K562 (cell line): Measurements from ENCODE around the gene DHRS11. TPM values are rescaled to one million over a fixed set of nuclear protein-coding genes. Genes with fewer than 3 reads are reported as not detected.

Source experiments
- CREBBP ChIP-seq: IDR thresholded peaks from one replicate; pipeline ENCODE4 v1.6.1; 2012; ENCODE audit warnings: low read depth, mild to moderate bottlenecking, control low read depth, inconsistent platforms, low read length
- ETV1 ChIP-seq: fragments of 450-650 bp; conservative IDR thresholded peaks from 2 replicates; pipeline ENCODE4 v1.6.1; 2016; ENCODE audit warnings: missing genetic modification characterization, control low read depth, low read depth, missing compliant biosample characterization
- KAT7 ChIP-seq: sonication (generic); formaldehyde crosslinking; IDR thresholded peaks from 2 replicates; pipeline ENCODE4 v1.8.0; 2022; ENCODE audit warnings: missing genetic modification reagents, mild to moderate bottlenecking, borderline replicate concordance
- NELFE ChIP-seq: IDR thresholded peaks from 2 replicates; pipeline ENCODE4 v1.6.1; 2011; ENCODE audit warnings: mild to moderate bottlenecking; ENCODE audit not compliant: insufficient read depth, insufficient read length
- POLR2AphosphoS5 ChIP-seq: IDR thresholded peaks from 2 replicates; pipeline ENCODE4 v1.6.1; 2011; ENCODE audit warnings: mild to moderate bottlenecking, low read depth, low read length, moderate library complexity; ENCODE audit not compliant: control insufficient read depth, insufficient read depth
- PPARD ChIP-seq: fragments of 250-450 bp; sonication (Bioruptor Pico); IDR thresholded peaks from 2 replicates; pipeline ENCODE4 v1.8.0; 2022; ENCODE audit warnings: inconsistent platforms, mild to moderate bottlenecking, moderate library complexity
- SAP30 ChIP-seq: fragments of 200-600 bp; sonication (generic); IDR thresholded peaks from 2 replicates; pipeline ENCODE4 v1.6.1; 2012; ENCODE audit warnings: borderline replicate concordance, low read depth, mild to moderate bottlenecking, moderate library complexity, low read length, control low read depth, inconsistent platforms; ENCODE audit not compliant: insufficient read depth, poor library complexity, severe bottlenecking
- SIX5 ChIP-seq, 2 experiments: IDR thresholded peaks; 2 replicates each; pipeline ENCODE4 v1.6.1; 2011; ENCODE audit warnings: low read length in 2 of 2, borderline replicate concordance in 1 of 2, low read depth in 1 of 2, mild to moderate bottlenecking in 1 of 2, moderate library complexity in 1 of 2; ENCODE audit not compliant: insufficient read depth in 1 of 2
- TRIM24 ChIP-seq, 2 experiments: fragments of 450-650 bp; IDR thresholded peaks; 2 replicates each; pipeline ENCODE4 v1.6.1; 2016
- ZC3H11A ChIP-seq: IDR thresholded peaks from 2 replicates; pipeline ENCODE4 v1.6.1; 2012; ENCODE audit warnings: low read depth, low read length, improper control_type of control experiment
- ZNF143 ChIP-seq: sonication (generic); formaldehyde crosslinking; IDR thresholded peaks from 2 replicates; pipeline ENCODE4 v1.9.0; 2022; ENCODE audit warnings: mild to moderate bottlenecking, missing genetic modification reagents
- ZNF174 ChIP-seq: fragments of 250-450 bp; sonication (Bioruptor Pico); IDR thresholded peaks from 2 replicates; pipeline ENCODE4 v1.4.0; 2020; ENCODE audit warnings: mild to moderate bottlenecking
- ZNF232 ChIP-seq: sonication (generic); formaldehyde crosslinking; IDR thresholded peaks from 2 replicates; pipeline ENCODE4 v1.8.0; 2022; ENCODE audit warnings: mild to moderate bottlenecking, missing genetic modification reagents
- ZNF263 ChIP-seq: sonication (generic); formaldehyde crosslinking; IDR thresholded peaks from 2 replicates; pipeline ENCODE4 v1.8.0; 2022; ENCODE audit warnings: mild to moderate bottlenecking, missing genetic modification reagents, borderline replicate concordance
- ZNF707 ChIP-seq: fragments of 250-450 bp; sonication (Bioruptor Pico); conservative IDR thresholded peaks from 2 replicates; pipeline ENCODE4 v1.8.0; 2022; ENCODE audit warnings: inconsistent platforms, mild to moderate bottlenecking, moderate library complexity
- polyA plus RNA-seq, 8 experiments: library from polyadenylated mRNA; depleted of rRNA in 4 of 8; stranded (reverse) in 5 of 8; unstranded in 3 of 8; fragments of >200 nt; fragmentation: Nextera tagmentation in 2 of 8; fragmentation: Illumina TruSeq in 1 of 8; extraction: Ambion mirVana in 2 of 8; extraction: Trizol in 1 of 8; gene quantifications; 2 replicates each; pipeline versions ENCODE4 v1.2.1 to v1.2.3, GENCODE V29; 2011 to 2014; ENCODE audit warnings: inconsistent platforms in 1 of 8, missing spikeins in 1 of 8
- total RNA-seq, 7 experiments: library from RNA; depleted of rRNA in 6 of 7; stranded (reverse); fragments of >200 nt in 6 of 7; fragmentation: Illumina TruSeq in 2 of 7; extraction: Trizol in 2 of 7; gene quantifications; 2 replicates each; pipeline versions ENCODE4 v1.2.1 to v1.2.3, GENCODE V29; 2011 to 2021; ENCODE audit warnings: low replicate concordance in 1 of 7
- TF ChIP-seq, protein P1 (sequence below), 2 experiments: IDR thresholded peaks; 2 replicates each; pipeline ENCODE4 v1.6.1; 2012; ENCODE audit warnings: improper control_type of control experiment in 2 of 2, low read depth in 2 of 2, low read length in 2 of 2, borderline replicate concordance in 1 of 2
- TF ChIP-seq, protein P2 (sequence below): conservative IDR thresholded peaks from 2 replicates; pipeline ENCODE4 v1.6.1; 2011; ENCODE audit warnings: low read depth, mild to moderate bottlenecking, low read length; ENCODE audit not compliant: control insufficient read depth
- TF ChIP-seq, protein P3 (sequence below): fragments of 450-650 bp; IDR thresholded peaks from 2 replicates; pipeline ENCODE4 v1.6.1; 2017; ENCODE audit warnings: antibody characterized with exemption

DHRS11 gene
- total and polyA plus RNA-seq, 9 of the 15 experiments (the other 6 are each of a cell fraction or from before 2014, with no cell fraction given) = 15.2 to 123 (median 59.8) TPM

DNA sequence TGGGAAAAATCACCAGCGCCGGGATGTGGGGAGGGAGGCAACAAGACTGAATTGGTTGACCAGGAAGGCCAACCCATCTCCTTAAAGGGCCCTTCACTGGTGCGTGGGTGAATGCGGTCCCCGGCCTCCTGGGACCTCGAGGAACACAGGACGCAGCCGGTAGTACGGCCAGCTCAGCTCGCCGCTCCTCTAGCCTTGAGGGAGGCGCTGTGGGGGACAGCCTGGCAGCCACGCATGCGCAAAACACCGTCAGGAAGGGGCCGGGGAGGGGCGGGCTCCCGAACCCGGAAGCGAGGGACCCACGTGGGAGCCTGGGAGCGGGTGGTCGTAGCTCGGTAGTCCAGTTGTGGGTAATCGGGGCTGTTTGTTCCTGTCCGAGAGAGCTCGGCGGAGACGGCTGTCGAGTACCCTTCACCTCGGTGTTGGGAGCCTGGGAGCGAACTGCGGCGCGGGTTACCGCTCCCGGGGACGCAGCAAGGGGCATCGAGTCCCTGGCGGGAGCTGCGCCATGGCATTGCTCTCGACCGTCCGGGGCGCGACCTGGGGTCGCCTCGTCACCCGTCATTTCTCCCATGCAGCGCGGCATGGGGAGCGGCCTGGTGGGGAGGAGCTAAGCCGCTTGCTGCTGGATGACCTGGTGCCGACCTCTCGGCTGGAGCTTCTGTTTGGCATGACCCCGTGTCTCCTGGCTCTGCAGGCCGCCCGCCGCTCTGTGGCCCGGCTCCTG, 9.8 kb downstream of the DHRS11 start, which contains the start of gene MRM1 (continued):
- TF ChIP-seq ETV1 (tag) (0 out of 2 replicates have a peak, but pooled peaks have one; percentile 38), SIX5 (IDR thresholded peaks at IDR 0.05; ENCODE audit: borderline replicate concordance in 1 of 2, insufficient read depth in 1 of 2, low read depth in 1 of 2, low read length in 2 of 2) (no peak), TRIM24 (IDR thresholded peaks at IDR 0.05) (peak in 1 of 2 experiments; percentile 78; a peak in 2 of 4 replicates), ZNF707 (CRISPR knock-in tag) (no peak), ZC3H11A (no peak), ZNF232 (no peak), NELFE (no peak), SAP30 (peak; percentile 98), ZNF174 (CRISPR knock-in tag) (no peak), PPARD (no peak), KAT7 (no peak), ZNF143 (CRISPR knock-in tag) (no peak), POLR2AphosphoS5 (peak; percentile 80), ZNF263 (CRISPR knock-in tag) (peak; percentile 49; the same call in 1 of the 2 replicates), CREBBP (no peak)
- TF ChIP-seq, protein P1, sequence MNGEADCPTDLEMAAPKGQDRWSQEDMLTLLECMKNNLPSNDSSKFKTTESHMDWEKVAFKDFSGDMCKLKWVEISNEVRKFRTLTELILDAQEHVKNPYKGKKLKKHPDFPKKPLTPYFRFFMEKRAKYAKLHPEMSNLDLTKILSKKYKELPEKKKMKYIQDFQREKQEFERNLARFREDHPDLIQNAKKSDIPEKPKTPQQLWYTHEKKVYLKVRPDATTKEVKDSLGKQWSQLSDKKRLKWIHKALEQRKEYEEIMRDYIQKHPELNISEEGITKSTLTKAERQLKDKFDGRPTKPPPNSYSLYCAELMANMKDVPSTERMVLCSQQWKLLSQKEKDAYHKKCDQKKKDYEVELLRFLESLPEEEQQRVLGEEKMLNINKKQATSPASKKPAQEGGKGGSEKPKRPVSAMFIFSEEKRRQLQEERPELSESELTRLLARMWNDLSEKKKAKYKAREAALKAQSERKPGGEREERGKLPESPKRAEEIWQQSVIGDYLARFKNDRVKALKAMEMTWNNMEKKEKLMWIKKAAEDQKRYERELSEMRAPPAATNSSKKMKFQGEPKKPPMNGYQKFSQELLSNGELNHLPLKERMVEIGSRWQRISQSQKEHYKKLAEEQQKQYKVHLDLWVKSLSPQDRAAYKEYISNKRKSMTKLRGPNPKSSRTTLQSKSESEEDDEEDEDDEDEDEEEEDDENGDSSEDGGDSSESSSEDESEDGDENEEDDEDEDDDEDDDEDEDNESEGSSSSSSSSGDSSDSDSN (IDR thresholded peaks at IDR 0.05; ENCODE audit: borderline replicate concordance in 1 of 2, low read depth in 2 of 2, low read length in 2 of 2) = 0 out of 4 replicates have a peak, but pooled peaks have one; percentile 24 to 73
- TF ChIP-seq, protein P2, sequence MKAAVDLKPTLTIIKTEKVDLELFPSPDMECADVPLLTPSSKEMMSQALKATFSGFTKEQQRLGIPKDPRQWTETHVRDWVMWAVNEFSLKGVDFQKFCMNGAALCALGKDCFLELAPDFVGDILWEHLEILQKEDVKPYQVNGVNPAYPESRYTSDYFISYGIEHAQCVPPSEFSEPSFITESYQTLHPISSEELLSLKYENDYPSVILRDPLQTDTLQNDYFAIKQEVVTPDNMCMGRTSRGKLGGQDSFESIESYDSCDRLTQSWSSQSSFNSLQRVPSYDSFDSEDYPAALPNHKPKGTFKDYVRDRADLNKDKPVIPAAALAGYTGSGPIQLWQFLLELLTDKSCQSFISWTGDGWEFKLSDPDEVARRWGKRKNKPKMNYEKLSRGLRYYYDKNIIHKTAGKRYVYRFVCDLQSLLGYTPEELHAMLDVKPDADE = peak; percentile 83
- TF ChIP-seq, protein P3, sequence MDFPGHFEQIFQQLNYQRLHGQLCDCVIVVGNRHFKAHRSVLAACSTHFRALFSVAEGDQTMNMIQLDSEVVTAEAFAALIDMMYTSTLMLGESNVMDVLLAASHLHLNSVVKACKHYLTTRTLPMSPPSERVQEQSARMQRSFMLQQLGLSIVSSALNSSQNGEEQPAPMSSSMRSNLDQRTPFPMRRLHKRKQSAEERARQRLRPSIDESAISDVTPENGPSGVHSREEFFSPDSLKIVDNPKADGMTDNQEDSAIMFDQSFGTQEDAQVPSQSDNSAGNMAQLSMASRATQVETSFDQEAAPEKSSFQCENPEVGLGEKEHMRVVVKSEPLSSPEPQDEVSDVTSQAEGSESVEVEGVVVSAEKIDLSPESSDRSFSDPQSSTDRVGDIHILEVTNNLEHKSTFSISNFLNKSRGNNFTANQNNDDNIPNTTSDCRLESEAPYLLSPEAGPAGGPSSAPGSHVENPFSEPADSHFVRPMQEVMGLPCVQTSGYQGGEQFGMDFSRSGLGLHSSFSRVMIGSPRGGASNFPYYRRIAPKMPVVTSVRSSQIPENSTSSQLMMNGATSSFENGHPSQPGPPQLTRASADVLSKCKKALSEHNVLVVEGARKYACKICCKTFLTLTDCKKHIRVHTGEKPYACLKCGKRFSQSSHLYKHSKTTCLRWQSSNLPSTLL = no peak
